H9 (cell line): ENCODE results near the gene DLG2. TPM values are rescaled to one million over a fixed set of nuclear protein-coding genes. Genes with fewer than 3 reads are reported as not detected.

Experiments
- DNase-seq: peaks from one replicate; pipeline ENCODE4 v3.0.0-alpha.2; 2017
- H2AFZ ChIP-seq: one replicate; pipeline ENCODE4 v1.6.1; 2013; ENCODE audit warnings: mild to moderate bottlenecking, low read length, control low read depth, moderate library complexity
- H2AK5ac ChIP-seq: 2 replicates; pipeline ENCODE4 v1.6.1; 2013; ENCODE audit warnings: low read length, control low read depth, mixed read lengths; ENCODE audit not compliant: insufficient read length
- H2BK120ac ChIP-seq: one replicate; pipeline ENCODE4 v1.6.1; 2013; ENCODE audit warnings: low read depth, mild to moderate bottlenecking, low read length, control low read depth, inconsistent platforms; ENCODE audit not compliant: poor library complexity, severe bottlenecking
- H2BK12ac ChIP-seq: 2 replicates; pipeline ENCODE4 v1.6.1; 2013; ENCODE audit warnings: low read length, control low read depth, mixed read lengths, low read depth; ENCODE audit not compliant: insufficient read length
- H2BK15ac ChIP-seq: 2 replicates; pipeline ENCODE4 v1.6.1; 2013; ENCODE audit warnings: low read depth, low read length, control low read depth
- H2BK20ac ChIP-seq: one replicate; pipeline ENCODE4 v1.6.1; 2013; ENCODE audit warnings: low read depth, mild to moderate bottlenecking, low read length, control low read depth, inconsistent platforms; ENCODE audit not compliant: poor library complexity, severe bottlenecking
- H2BK5ac ChIP-seq: 2 replicates; pipeline ENCODE4 v1.6.1; 2013; ENCODE audit warnings: low read length, control low read depth, mixed read lengths; ENCODE audit not compliant: insufficient read length
- H3K14ac ChIP-seq: 2 replicates; pipeline ENCODE4 v1.6.1; 2013; ENCODE audit warnings: low read length, control low read depth; ENCODE audit not compliant: insufficient read depth
- H3K18ac ChIP-seq: 2 replicates; pipeline ENCODE4 v1.6.1; 2013; ENCODE audit warnings: low read depth, mild to moderate bottlenecking, mixed read lengths, low read length, control low read depth; ENCODE audit not compliant: insufficient read length
- H3K23ac ChIP-seq: 2 replicates; pipeline ENCODE4 v1.6.1; 2013; ENCODE audit warnings: low read length, control low read depth, mixed read lengths, low read depth; ENCODE audit not compliant: insufficient read length
- H3K23me2 ChIP-seq: 2 replicates; pipeline ENCODE4 v1.6.1; 2013; ENCODE audit warnings: low read depth, mild to moderate bottlenecking, mixed read lengths, low read length, control low read depth; ENCODE audit not compliant: insufficient read length, poor library complexity, severe bottlenecking
- H3K27ac ChIP-seq: 2 replicates; pipeline ENCODE4 v1.5.1; 2013; ENCODE audit warnings: low read length, control low read depth, mixed read lengths, low read depth; ENCODE audit not compliant: insufficient read length
- H3K27me3 ChIP-seq: 2 replicates; pipeline ENCODE4 v1.6.1; 2013; ENCODE audit warnings: low read length, control low read depth, inconsistent platforms; ENCODE audit not compliant: insufficient read depth
- H3K4ac ChIP-seq: 2 replicates; pipeline ENCODE4 v1.6.1; 2013; ENCODE audit warnings: low read depth, mild to moderate bottlenecking, control low read depth, inconsistent platforms, low read length, moderate library complexity
- H3K4me1 ChIP-seq: 2 replicates; pipeline ENCODE4 v1.6.1; 2013; ENCODE audit warnings: low read length, control low read depth, inconsistent platforms; ENCODE audit not compliant: insufficient read depth
- H3K4me2 ChIP-seq: 2 replicates; pipeline ENCODE4 v1.6.1; 2013; ENCODE audit warnings: low read length, control low read depth, mixed read lengths; ENCODE audit not compliant: insufficient read length, insufficient read depth
- H3K56ac ChIP-seq: 2 replicates; pipeline ENCODE4 v1.6.1; 2013; ENCODE audit warnings: low read depth, mild to moderate bottlenecking, mixed read lengths, low read length, control low read depth; ENCODE audit not compliant: insufficient read length
- H3K79me1 ChIP-seq: 2 replicates; pipeline ENCODE4 v1.6.1; 2013; ENCODE audit warnings: low read depth, mild to moderate bottlenecking, moderate library complexity, low read length, control low read depth, inconsistent platforms; ENCODE audit not compliant: insufficient read depth, poor library complexity, severe bottlenecking
- H3K79me2 ChIP-seq: 2 replicates; pipeline ENCODE4 v1.6.1; 2013; ENCODE audit warnings: low read length, control low read depth, inconsistent platforms; ENCODE audit not compliant: insufficient read depth
- H3K9ac ChIP-seq: 2 replicates; pipeline ENCODE4 v1.6.1; 2013; ENCODE audit warnings: low read length, control low read depth, mixed read lengths; ENCODE audit not compliant: insufficient read length; ENCODE audit errors: extremely low read depth
- H3K9me3 ChIP-seq: one replicate; pipeline ENCODE4 v1.6.1; 2013; ENCODE audit warnings: low read depth, low read length, inconsistent platforms; ENCODE audit not compliant: control insufficient read depth
- H3T11ph ChIP-seq: one replicate; pipeline ENCODE4 v1.6.1; 2013; ENCODE audit warnings: mild to moderate bottlenecking, low read length, control low read depth, inconsistent platforms
- H4K20me1 ChIP-seq: one replicate; pipeline ENCODE4 v1.6.1; 2013; ENCODE audit not compliant: control insufficient read depth, insufficient read length, insufficient read depth
- H4K5ac ChIP-seq: 2 replicates; pipeline ENCODE4 v1.6.1; 2013; ENCODE audit warnings: low read depth, mild to moderate bottlenecking, mixed read lengths, low read length, control low read depth; ENCODE audit not compliant: insufficient read length
- H4K8ac ChIP-seq: replicated peaks from 2 replicates; pipeline ENCODE4 v1.6.1; 2013; ENCODE audit warnings: low read length, control low read depth, mixed read lengths, low read depth; ENCODE audit not compliant: insufficient read length
- H4K91ac ChIP-seq: 2 replicates; pipeline ENCODE4 v1.6.1; 2013; ENCODE audit warnings: low read depth, mild to moderate bottlenecking, moderate library complexity, mixed read lengths, low read length, control low read depth; ENCODE audit not compliant: insufficient read length
- H3K27ac Mint-ChIP-seq, 3 experiments: 2 replicates in 2 of 3; 3 replicates in 1 of 3; pipeline ENCODE4 v1.8.0; 2020 to 2021; ENCODE audit warnings: mixed read lengths in 3 of 3, mild to moderate bottlenecking in 1 of 3, moderate library complexity in 1 of 3
- H3K27me3 Mint-ChIP-seq: 2 replicates; pipeline ENCODE4 v1.8.0; 2021; ENCODE audit warnings: low read depth, mild to moderate bottlenecking, moderate library complexity, mixed read lengths
- H3K36me3 Mint-ChIP-seq, 3 experiments: 2 replicates in 2 of 3; 3 replicates in 1 of 3; pipeline ENCODE4 v1.8.0; 2020 to 2021; ENCODE audit warnings: low read depth in 3 of 3, mixed read lengths in 3 of 3; ENCODE audit not compliant: insufficient read depth in 1 of 3
- H3K4me1 Mint-ChIP-seq, 2 experiments: 2 replicates each; pipeline ENCODE4 v1.8.0; 2020; ENCODE audit warnings: mixed read lengths in 2 of 2
- H3K4me3 Mint-ChIP-seq, 2 experiments: 2 replicates in 1 of 2; 3 replicates in 1 of 2; pipeline ENCODE4 v1.8.0; 2020 to 2021; ENCODE audit warnings: mild to moderate bottlenecking in 2 of 2, mixed read lengths in 2 of 2, moderate library complexity in 1 of 2
- H3K9me3 Mint-ChIP-seq, 2 experiments: 2 replicates in 1 of 2; 3 replicates in 1 of 2; pipeline ENCODE4 v1.8.0; 2020; ENCODE audit warnings: mild to moderate bottlenecking in 2 of 2, mixed read lengths in 2 of 2, moderate library complexity in 1 of 2
- CTCF ChIP-seq: fragments of 200-600 bp; sonication (generic); conservative IDR thresholded peaks from 3 replicates; pipeline ENCODE4 v1.8.0; 2021; ENCODE audit warnings: antibody characterized with exemption, mild to moderate bottlenecking
- WGBS: extraction: QIAGEN DNeasy Blood & Tissue Kit; methylation state at CpG from one replicate; pipeline ENCODE4 v1.1.7; 2013; ENCODE audit warnings: missing lambda C conversion rate, low lambda C conversion rate, mixed read lengths; ENCODE audit not compliant: insufficient read length; ENCODE audit errors: extremely low coverage; 5-methylcytosine and 5-hydroxymethylcytosine counted together
- total RNA-seq: library from RNA; stranded (reverse); gene quantifications from 2 replicates; pipeline ENCODE4 v1.2.1, GENCODE V29; 2021

Gene DLG2
- total RNA-seq, 1 experiment from 2014 or later: 8.0 TPM

GRCh38 chr11:84890676-84891075 is 736.5 kb downstream of the DLG2 start:
- Mint-ChIP-seq H3K27ac (no peak overlapping the region; a peak in 1 of 7 replicates), H3K4me1 (peaks cover 4 to 8% of the 10 kb centered on the region in 2 experiments; a peak in 3 of 4 replicates), H3K36me3 (no peaks in the 10 kb centered on the region), H3K27me3 (no peaks in the 10 kb centered on the region), H3K4me3 (no peak overlapping the region), H3K9me3 (no peaks in the 10 kb centered on the region)
- no peak for TF ChIP-seq CTCF
- no peak overlapping the region for H3K23ac ChIP-seq
- no CpG with 5 or more reads among the region's 3 CpGs for WGBS
- H2BK120ac ChIP-seq: no peak overlapping the region
- no peaks in the 10 kb centered on the region for H3K9me3 ChIP-seq
- no peak overlapping the region for H2AK5ac ChIP-seq
- no peak overlapping the region for H4K91ac ChIP-seq
- no peak overlapping the region for H3T11ph ChIP-seq
- H3K18ac ChIP-seq: no peak overlapping the region
- no peak overlapping the region for H3K14ac ChIP-seq
- H3K9ac ChIP-seq: no peak overlapping the region
- H2AFZ ChIP-seq: no peak overlapping the region
- H3K4me1 ChIP-seq: no peaks in the 10 kb centered on the region
- no peak overlapping the region for H3K4me2 ChIP-seq
- no peak overlapping the region for H3K4ac ChIP-seq
- H2BK20ac ChIP-seq: no peak overlapping the region
- no peak overlapping the region for H2BK12ac ChIP-seq
- no peak overlapping the region for H3K56ac ChIP-seq
- no peaks in the 10 kb centered on the region for H3K79me1 ChIP-seq
- H2BK15ac ChIP-seq: no peak overlapping the region
- H3K27me3 ChIP-seq: no peaks in the 10 kb centered on the region
- H3K27ac ChIP-seq: no peak overlapping the region
- no peak overlapping the region for H4K8ac ChIP-seq
- H3K79me2 ChIP-seq: no peaks in the 10 kb centered on the region
- DNase-seq: no peak
- no peak overlapping the region for H2BK5ac ChIP-seq
- H4K5ac ChIP-seq: no peak overlapping the region
- no peaks in the 10 kb centered on the region for H4K20me1 ChIP-seq
- no peaks in the 10 kb centered on the region for H3K23me2 ChIP-seq
